Gastrocnemius medialis (tissue), 4 donors: ENCODE data around the gene LINC01488.

Experiments
- POLR2A ChIP-seq, 2 donors: fragments of 450-650 bp; IDR thresholded peaks; one replicate each; pipeline ENCODE4 v1.6.1; 2017; ENCODE audit warnings: antibody characterized with exemption in 2 of 2, mild to moderate bottlenecking in 2 of 2, moderate library complexity in 2 of 2
- TF ChIP-seq, protein P1 (sequence below), 5 experiments: fragments of 450-650 bp in 3 of 5; fragments of 200-600 bp in 2 of 5; sonication (generic) in 2 of 5; IDR thresholded peaks in 4 of 5; conservative IDR thresholded peaks in 1 of 5; 1 replicate in 4 of 5; 2 replicates in 1 of 5; pipeline ENCODE4 v1.5.1; 2016 to 2019; ENCODE audit warnings: antibody characterized with exemption in 5 of 5, mild to moderate bottlenecking in 3 of 5, moderate library complexity in 3 of 5

GRCh38 chr11:69453151-69453550 is 28.3 kb upstream of the LINC01488 start:
- TF ChIP-seq POLR2A (IDR thresholded peaks at IDR 0.05), result no peak
- TF ChIP-seq, protein P1, sequence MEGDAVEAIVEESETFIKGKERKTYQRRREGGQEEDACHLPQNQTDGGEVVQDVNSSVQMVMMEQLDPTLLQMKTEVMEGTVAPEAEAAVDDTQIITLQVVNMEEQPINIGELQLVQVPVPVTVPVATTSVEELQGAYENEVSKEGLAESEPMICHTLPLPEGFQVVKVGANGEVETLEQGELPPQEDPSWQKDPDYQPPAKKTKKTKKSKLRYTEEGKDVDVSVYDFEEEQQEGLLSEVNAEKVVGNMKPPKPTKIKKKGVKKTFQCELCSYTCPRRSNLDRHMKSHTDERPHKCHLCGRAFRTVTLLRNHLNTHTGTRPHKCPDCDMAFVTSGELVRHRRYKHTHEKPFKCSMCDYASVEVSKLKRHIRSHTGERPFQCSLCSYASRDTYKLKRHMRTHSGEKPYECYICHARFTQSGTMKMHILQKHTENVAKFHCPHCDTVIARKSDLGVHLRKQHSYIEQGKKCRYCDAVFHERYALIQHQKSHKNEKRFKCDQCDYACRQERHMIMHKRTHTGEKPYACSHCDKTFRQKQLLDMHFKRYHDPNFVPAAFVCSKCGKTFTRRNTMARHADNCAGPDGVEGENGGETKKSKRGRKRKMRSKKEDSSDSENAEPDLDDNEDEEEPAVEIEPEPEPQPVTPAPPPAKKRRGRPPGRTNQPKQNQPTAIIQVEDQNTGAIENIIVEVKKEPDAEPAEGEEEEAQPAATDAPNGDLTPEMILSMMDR (IDR thresholded peaks at IDR 0.05 in 4 of 5, conservative IDR thresholded peaks at IDR 0.05 in 1 of 5), result no peak
